Breast epithelium (tissue), 4 donors: Measurements from ENCODE around the gene FFAR1. TPM values are rescaled to one million over a fixed set of nuclear protein-coding genes. Genes with fewer than 3 reads are reported as not detected.
"Not testable (repeated sequence)": the region's sequence is repeated elsewhere in the genome, so short reads cannot be mapped to it uniquely, and the experiment has no call there.

Source experiments
- DNase-seq, 2 donors: peaks; one replicate each; pipeline ENCODE4 v3.0.0-alpha.2; 2019; ENCODE audit warnings: low spot score in 2 of 2
- H3K27ac ChIP-seq, 2 donors: fragments of 200-600 bp; sonication (generic) in 1 of 2; one replicate each; pipeline ENCODE4 v1.5.1; 2016 to 2019; ENCODE audit warnings: mild to moderate bottlenecking in 1 of 2
- H3K27me3 ChIP-seq, 2 donors: fragments of 200-600 bp; sonication (generic) in 1 of 2; one replicate each; pipeline versions ENCODE4 v1.5.1 to v1.6.0; 2017 to 2019; ENCODE audit warnings: control low read depth in 1 of 2, mild to moderate bottlenecking in 1 of 2
- H3K36me3 ChIP-seq: fragments of 200-600 bp; one replicate; pipeline ENCODE4 v1.5.1; 2019
- H3K4me1 ChIP-seq, 2 donors: fragments of 200-600 bp; sonication (generic); one replicate each; pipeline ENCODE4 v1.5.1; 2016 to 2019; ENCODE audit warnings: control low read depth in 1 of 2
- H3K4me3 ChIP-seq, 3 donors: fragments of 200-600 bp; sonication (generic); 1 replicate in 2 of 3; 2 replicates in 1 of 3; pipeline ENCODE4 v1.5.1; 2016 to 2019; ENCODE audit warnings: mild to moderate bottlenecking in 3 of 3, moderate library complexity in 2 of 3
- H3K9me3 ChIP-seq, 2 donors: fragments of 200-600 bp; sonication (generic) in 1 of 2; one replicate each; pipeline ENCODE4 v1.5.1; 2016 to 2019; ENCODE audit warnings: control low read depth in 1 of 2
- CTCF ChIP-seq, 3 donors: fragments of 450-650 bp; IDR thresholded peaks; one replicate each; pipeline ENCODE4 v1.5.1; 2016 to 2017; ENCODE audit warnings: antibody characterized with exemption in 3 of 3, mild to moderate bottlenecking in 3 of 3, moderate library complexity in 3 of 3
- POLR2A ChIP-seq: fragments of 450-650 bp; IDR thresholded peaks from one replicate; pipeline ENCODE4 v1.6.1; 2016; ENCODE audit warnings: antibody characterized with exemption, mild to moderate bottlenecking, moderate library complexity
- POLR2AphosphoS5 ChIP-seq, 3 donors: sonication (generic); formaldehyde crosslinking; IDR thresholded peaks; one replicate each; pipeline ENCODE4 v1.6.1; 2017; ENCODE audit warnings: antibody characterized with exemption in 3 of 3
- intact Hi-C: fragments of 100-400 bp; cut with DNase I; formaldehyde crosslinking; loops from one replicate; pipeline ENCODE4 v1.15.1; 2023; ENCODE audit warnings: low total_unique reads
- total RNA-seq, 3 donors: library from RNA; depleted of rRNA; stranded (reverse); fragments of >200 nt; gene quantifications; one replicate each; pipeline ENCODE4 v1.1.0, GENCODE V29; 2016

Gene FFAR1
- total RNA-seq, 3 donors from 2014 or later: not detected

- no peak overlapping the region for H3K4me3 ChIP-seq
- H3K36me3 ChIP-seq: no peaks in the 10 kb centered on the region
- no peaks in the 10 kb centered on the region for H3K9me3 ChIP-seq
- no peaks in the 10 kb centered on the region for H3K27me3 ChIP-seq
- TF ChIP-seq POLR2AphosphoS5 (IDR thresholded peaks at IDR 0.05) (no peak), POLR2A (no peak), CTCF (IDR thresholded peaks at IDR 0.05) (no peak)
- no peak for DNase-seq
- H3K27ac ChIP-seq: no peak overlapping the region
- H3K4me1 ChIP-seq: no peaks in the 10 kb centered on the region
- intact Hi-C loops: no loop called here
Measured at GRCh38 chr19:35369522-35369921, 21.8 kb downstream of the FFAR1 start.

GRCh38 chr19:35370722-35371121, 23.0 kb downstream of the FFAR1 start, which contains the start of gene GPR42:
Gene GPR42 (plus strand): TSS chr19:35371068. CDS start chr19:35371360, 292 bp downstream.
- TF ChIP-seq POLR2AphosphoS5 (IDR thresholded peaks at IDR 0.05): no peak
- no peak for TF ChIP-seq POLR2A
- no peak for TF ChIP-seq CTCF (IDR thresholded peaks at IDR 0.05)
- Histone ChIP-seq H3K36me3 (no peaks in the 10 kb centered on the region), H3K27ac (no peak within 1 kb of the TSS), H3K4me1 (no peaks in the 10 kb centered on the region), H3K27me3 (no peaks in the 10 kb centered on the region), H3K9me3 (no peaks in the 10 kb centered on the region), H3K4me3 (no peak within 1 kb of the TSS)
- no peak for DNase-seq
- intact Hi-C loops: no loop called here

DNA sequence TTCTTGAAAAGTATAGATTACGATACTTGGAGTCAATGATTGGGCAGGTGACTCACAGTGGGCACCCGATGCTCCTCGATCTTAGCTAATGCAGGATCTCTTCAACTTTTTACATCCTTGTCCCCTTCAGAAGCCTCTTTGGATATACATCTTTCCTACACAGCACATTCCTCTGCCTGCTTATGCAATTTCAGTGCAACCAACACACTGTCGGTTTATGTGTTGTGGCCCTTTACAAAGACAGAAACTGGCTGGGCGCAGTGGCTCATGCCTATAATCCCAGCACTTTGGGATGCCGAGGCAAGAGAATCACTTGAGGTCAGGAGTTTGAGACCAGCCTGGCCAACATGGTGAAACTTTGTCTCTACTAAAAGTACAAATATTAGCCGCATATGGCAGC, 25.8 kb downstream of the FFAR1 start:
- H3K27me3 ChIP-seq: no peaks in the 10 kb centered on the region
- no peak overlapping the region for H3K27ac ChIP-seq
- DNase-seq: no peak
- TF ChIP-seq POLR2AphosphoS5 (IDR thresholded peaks at IDR 0.05): no peak
- no peak for TF ChIP-seq CTCF (IDR thresholded peaks at IDR 0.05)
- no peak for TF ChIP-seq POLR2A
- intact Hi-C loops: no loop called here
- no peaks in the 10 kb centered on the region for H3K9me3 ChIP-seq
- no peaks in the 10 kb centered on the region for H3K4me1 ChIP-seq
- no peak overlapping the region for H3K4me3 ChIP-seq
- H3K36me3 ChIP-seq: no peaks in the 10 kb centered on the region

GRCh38 chr19:35374031-35374430, 26.3 kb downstream of the FFAR1 start:
- intact Hi-C loops, H3K4me3 ChIP-seq, H3K9me3 ChIP-seq, DNase-seq, H3K36me3 ChIP-seq, H3K4me1 ChIP-seq, H3K27me3 ChIP-seq, H3K27ac ChIP-seq: not testable (repeated sequence)

DNA sequence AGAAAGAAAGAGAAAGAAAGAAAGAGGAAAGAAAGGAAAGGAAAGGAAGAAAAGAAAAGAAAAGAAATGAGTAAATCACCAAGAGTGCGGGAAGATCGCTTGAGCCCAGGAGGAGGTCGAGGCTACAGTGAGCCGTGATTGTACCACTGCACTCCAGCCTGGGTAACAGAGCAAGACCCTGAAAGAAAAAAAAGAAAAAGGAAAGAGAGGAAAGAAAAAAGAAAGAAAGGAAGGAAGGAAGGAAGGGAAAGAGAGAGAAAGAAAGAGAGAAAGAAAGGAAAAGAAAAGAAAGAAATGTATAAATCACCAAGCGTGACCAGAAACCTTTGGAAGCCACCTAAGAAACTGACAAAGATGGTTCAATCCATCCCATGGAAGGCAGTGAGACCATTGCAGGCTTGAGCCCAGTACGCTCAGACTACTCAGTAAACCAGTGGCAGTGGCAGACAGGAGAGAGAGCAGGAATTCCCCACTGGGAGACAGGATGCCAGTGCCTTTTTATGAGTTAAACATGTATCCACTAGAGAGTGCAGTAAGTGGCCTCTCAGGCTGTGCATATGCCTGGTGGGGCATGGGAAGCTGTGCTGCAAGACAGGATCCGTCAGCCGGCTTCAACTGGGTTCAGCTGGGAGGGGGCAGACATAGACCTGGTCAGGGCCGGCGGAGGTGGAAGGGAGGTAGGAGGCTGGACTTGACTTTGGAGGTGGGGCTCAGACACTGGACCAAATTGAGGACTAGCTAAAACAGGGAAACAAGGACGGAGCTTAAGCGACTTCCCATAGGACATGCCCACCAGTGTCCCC, 28.0 kb downstream of the FFAR1 start:
- Histone ChIP-seq H3K4me1 (no peaks in the 10 kb centered on the region), H3K27ac (no peak overlapping the region), H3K4me3 (no peak overlapping the region), H3K36me3 (no peaks in the 10 kb centered on the region), H3K27me3 (no peaks in the 10 kb centered on the region), H3K9me3 (no peaks in the 10 kb centered on the region)
- intact Hi-C loops: no loop called here
- TF ChIP-seq POLR2A (no peak), CTCF (IDR thresholded peaks at IDR 0.05) (no peak), POLR2AphosphoS5 (IDR thresholded peaks at IDR 0.05) (no peak)
- no peak for DNase-seq
